HEK293 (cell line): Measurements from ENCODE around the gene CDC25A.

Experiments
- CTCF ChIA-PET: fragments of 350-600 bp; formaldehyde crosslinking; extraction: SDS; loops from one replicate; lab custom pipeline; 2021; ENCODE audit warnings: antibody characterized with exemption; lab: Yijun Ruan, JAX
- POLR2A ChIA-PET: fragments of 300-600 bp; formaldehyde crosslinking; extraction: SDS; loops from one replicate; lab custom pipeline; 2020; ENCODE audit warnings: antibody characterized with exemption, inconsistent platforms; lab: Yijun Ruan, JAX
- H3K27ac ChIP-seq: fragments of 200-500 bp; sonication (Bioruptor generic); 2 replicates; pipeline ENCODE4 v1.5.1; 2014; ENCODE audit warnings: low read depth, low read length, control low read depth, inconsistent platforms; ENCODE audit errors: extremely low read depth
- H3K36me3 ChIP-seq, 2 experiments: fragments of 200-500 bp in 1 of 2; sonication (Bioruptor generic) in 1 of 2; 1 replicate in 1 of 2; 2 replicates in 1 of 2; pipeline ENCODE4 v1.5.1; 2014 to 2017; ENCODE audit warnings: inconsistent platforms in 2 of 2, low read length in 2 of 2; ENCODE audit not compliant: control insufficient read depth in 2 of 2, insufficient read depth in 1 of 2
- H3K4me1 ChIP-seq: fragments of 200-500 bp; sonication (Bioruptor generic); 2 replicates; pipeline ENCODE4 v1.5.1; 2014; ENCODE audit warnings: mild to moderate bottlenecking, low read length, inconsistent platforms; ENCODE audit not compliant: control insufficient read depth, insufficient read depth
- H3K4me3 ChIP-seq: 2 replicates; pipeline ENCODE4 v1.5.1; 2011; ENCODE audit warnings: low read depth, mild to moderate bottlenecking, control low read depth, low read length, moderate library complexity
- H3K9me3 ChIP-seq: fragments of 200-500 bp; sonication (Bioruptor generic); 2 replicates; pipeline ENCODE4 v1.5.1; 2014; ENCODE audit warnings: low read depth, low read length, inconsistent platforms; ENCODE audit not compliant: control insufficient read depth, insufficient read depth
- KLF10 ChIP-seq: fragments of 450-650 bp; IDR thresholded peaks from 2 replicates; pipeline ENCODE4 v1.5.1; 2018; ENCODE audit warnings: missing biosample characterization, mild to moderate bottlenecking, missing genetic modification characterization
- KLF16 ChIP-seq: fragments of 450-650 bp; formaldehyde crosslinking; IDR thresholded peaks from 2 replicates; pipeline ENCODE4 v1.5.1; 2017; ENCODE audit warnings: missing biosample characterization, missing genetic modification characterization
- OSR2 ChIP-seq: fragments of 450-650 bp; formaldehyde crosslinking; IDR thresholded peaks from 2 replicates; pipeline ENCODE4 v1.5.1; 2016; ENCODE audit warnings: missing biosample characterization, missing genetic modification characterization
- ZBTB10 ChIP-seq: fragments of 450-650 bp; formaldehyde crosslinking; IDR thresholded peaks from 2 replicates; pipeline ENCODE4 v1.5.1; 2016; ENCODE audit warnings: missing biosample characterization, missing genetic modification characterization
- ZNF121 ChIP-seq: fragments of 450-650 bp; formaldehyde crosslinking; IDR thresholded peaks from 2 replicates; pipeline ENCODE4 v1.5.1; 2016; ENCODE audit warnings: missing biosample characterization, missing genetic modification characterization
- ZNF16 ChIP-seq: fragments of 450-650 bp; formaldehyde crosslinking; IDR thresholded peaks from 2 replicates; pipeline ENCODE4 v1.5.1; 2016; ENCODE audit warnings: low read depth, missing biosample characterization, missing genetic modification characterization
- ZNF174 ChIP-seq: fragments of 450-650 bp; formaldehyde crosslinking; IDR thresholded peaks from 2 replicates; pipeline ENCODE4 v1.5.0; 2017; ENCODE audit warnings: missing biosample characterization, mild to moderate bottlenecking, missing genetic modification characterization
- ZNF335 ChIP-seq: fragments of 450-650 bp; formaldehyde crosslinking; conservative IDR thresholded peaks from 2 replicates; pipeline ENCODE4 v1.5.1; 2016; ENCODE audit warnings: missing biosample characterization, missing genetic modification characterization
- ZNF416 ChIP-seq: fragments of 450-650 bp; formaldehyde crosslinking; IDR thresholded peaks from 2 replicates; pipeline ENCODE4 v1.5.1; 2016; ENCODE audit warnings: missing biosample characterization, missing genetic modification characterization
- ZNF624 ChIP-seq: fragments of 450-650 bp; formaldehyde crosslinking; IDR thresholded peaks from 2 replicates; pipeline ENCODE4 v1.5.1; 2017; ENCODE audit warnings: missing biosample characterization, missing genetic modification characterization
- ZXDB ChIP-seq: fragments of 450-650 bp; formaldehyde crosslinking; IDR thresholded peaks from 2 replicates; pipeline ENCODE4 v1.5.1; 2016; ENCODE audit warnings: missing biosample characterization, missing genetic modification characterization
- TF ChIP-seq, protein P1 (sequence below): fragments of 450-650 bp; formaldehyde crosslinking; IDR thresholded peaks from 2 replicates; pipeline ENCODE4 v1.5.1; 2016; ENCODE audit warnings: missing biosample characterization, missing genetic modification characterization
- TF ChIP-seq, protein P2 (sequence below): fragments of 450-650 bp; formaldehyde crosslinking; IDR thresholded peaks from 2 replicates; pipeline ENCODE4 v1.5.1; 2016; ENCODE audit warnings: missing biosample characterization, missing genetic modification characterization
- TF ChIP-seq, protein P3 (sequence below): fragments of 450-650 bp; formaldehyde crosslinking; IDR thresholded peaks from 2 replicates; pipeline ENCODE4 v1.5.1; 2016; ENCODE audit warnings: missing biosample characterization, missing genetic modification characterization

CDC25A gene

DNA sequence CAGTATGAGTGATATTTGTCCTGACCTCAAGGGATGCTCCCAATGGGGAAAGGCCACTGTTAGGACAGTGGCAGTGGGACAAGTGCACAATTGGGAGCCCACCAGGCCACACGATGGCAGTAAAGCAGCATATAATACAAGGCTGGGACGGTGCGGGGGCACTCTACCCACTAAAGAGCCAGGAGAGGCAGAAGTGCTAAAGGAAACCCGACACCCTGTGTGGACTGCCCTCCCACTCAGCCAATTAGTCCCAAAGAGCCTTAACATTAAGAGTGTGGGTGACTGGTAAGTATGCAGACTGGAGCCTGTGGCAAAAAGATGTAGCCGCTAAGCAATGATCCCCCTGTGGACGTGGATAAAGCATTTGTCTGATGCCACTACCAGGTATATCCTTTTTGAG lies 44.5 kb upstream of the CDC25A start (continued):
- TF ChIP-seq ZBTB10 (tag by site-specific recombination) (no peak), ZNF16 (no peak), ZNF121 (tag by site-specific recombination) (no peak), KLF10 (no peak), ZXDB (tag by site-specific recombination) (peak; percentile 39; the same call in 1 of the 2 replicates), ZNF416 (tag by site-specific recombination) (no peak), ZNF174 (tag by site-specific recombination) (no peak), ZNF624 (tag by site-specific recombination) (no peak), KLF16 (tag by site-specific recombination) (no peak)
- TF ChIP-seq, protein P1, sequence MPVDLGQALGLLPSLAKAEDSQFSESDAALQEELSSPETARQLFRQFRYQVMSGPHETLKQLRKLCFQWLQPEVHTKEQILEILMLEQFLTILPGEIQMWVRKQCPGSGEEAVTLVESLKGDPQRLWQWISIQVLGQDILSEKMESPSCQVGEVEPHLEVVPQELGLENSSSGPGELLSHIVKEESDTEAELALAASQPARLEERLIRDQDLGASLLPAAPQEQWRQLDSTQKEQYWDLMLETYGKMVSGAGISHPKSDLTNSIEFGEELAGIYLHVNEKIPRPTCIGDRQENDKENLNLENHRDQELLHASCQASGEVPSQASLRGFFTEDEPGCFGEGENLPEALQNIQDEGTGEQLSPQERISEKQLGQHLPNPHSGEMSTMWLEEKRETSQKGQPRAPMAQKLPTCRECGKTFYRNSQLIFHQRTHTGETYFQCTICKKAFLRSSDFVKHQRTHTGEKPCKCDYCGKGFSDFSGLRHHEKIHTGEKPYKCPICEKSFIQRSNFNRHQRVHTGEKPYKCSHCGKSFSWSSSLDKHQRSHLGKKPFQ = no peak
- TF ChIP-seq, protein P2, sequence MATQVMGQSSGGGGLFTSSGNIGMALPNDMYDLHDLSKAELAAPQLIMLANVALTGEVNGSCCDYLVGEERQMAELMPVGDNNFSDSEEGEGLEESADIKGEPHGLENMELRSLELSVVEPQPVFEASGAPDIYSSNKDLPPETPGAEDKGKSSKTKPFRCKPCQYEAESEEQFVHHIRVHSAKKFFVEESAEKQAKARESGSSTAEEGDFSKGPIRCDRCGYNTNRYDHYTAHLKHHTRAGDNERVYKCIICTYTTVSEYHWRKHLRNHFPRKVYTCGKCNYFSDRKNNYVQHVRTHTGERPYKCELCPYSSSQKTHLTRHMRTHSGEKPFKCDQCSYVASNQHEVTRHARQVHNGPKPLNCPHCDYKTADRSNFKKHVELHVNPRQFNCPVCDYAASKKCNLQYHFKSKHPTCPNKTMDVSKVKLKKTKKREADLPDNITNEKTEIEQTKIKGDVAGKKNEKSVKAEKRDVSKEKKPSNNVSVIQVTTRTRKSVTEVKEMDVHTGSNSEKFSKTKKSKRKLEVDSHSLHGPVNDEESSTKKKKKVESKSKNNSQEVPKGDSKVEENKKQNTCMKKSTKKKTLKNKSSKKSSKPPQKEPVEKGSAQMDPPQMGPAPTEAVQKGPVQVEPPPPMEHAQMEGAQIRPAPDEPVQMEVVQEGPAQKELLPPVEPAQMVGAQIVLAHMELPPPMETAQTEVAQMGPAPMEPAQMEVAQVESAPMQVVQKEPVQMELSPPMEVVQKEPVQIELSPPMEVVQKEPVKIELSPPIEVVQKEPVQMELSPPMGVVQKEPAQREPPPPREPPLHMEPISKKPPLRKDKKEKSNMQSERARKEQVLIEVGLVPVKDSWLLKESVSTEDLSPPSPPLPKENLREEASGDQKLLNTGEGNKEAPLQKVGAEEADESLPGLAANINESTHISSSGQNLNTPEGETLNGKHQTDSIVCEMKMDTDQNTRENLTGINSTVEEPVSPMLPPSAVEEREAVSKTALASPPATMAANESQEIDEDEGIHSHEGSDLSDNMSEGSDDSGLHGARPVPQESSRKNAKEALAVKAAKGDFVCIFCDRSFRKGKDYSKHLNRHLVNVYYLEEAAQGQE (tag by site-specific recombination) = no peak
- TF ChIP-seq, protein P3, sequence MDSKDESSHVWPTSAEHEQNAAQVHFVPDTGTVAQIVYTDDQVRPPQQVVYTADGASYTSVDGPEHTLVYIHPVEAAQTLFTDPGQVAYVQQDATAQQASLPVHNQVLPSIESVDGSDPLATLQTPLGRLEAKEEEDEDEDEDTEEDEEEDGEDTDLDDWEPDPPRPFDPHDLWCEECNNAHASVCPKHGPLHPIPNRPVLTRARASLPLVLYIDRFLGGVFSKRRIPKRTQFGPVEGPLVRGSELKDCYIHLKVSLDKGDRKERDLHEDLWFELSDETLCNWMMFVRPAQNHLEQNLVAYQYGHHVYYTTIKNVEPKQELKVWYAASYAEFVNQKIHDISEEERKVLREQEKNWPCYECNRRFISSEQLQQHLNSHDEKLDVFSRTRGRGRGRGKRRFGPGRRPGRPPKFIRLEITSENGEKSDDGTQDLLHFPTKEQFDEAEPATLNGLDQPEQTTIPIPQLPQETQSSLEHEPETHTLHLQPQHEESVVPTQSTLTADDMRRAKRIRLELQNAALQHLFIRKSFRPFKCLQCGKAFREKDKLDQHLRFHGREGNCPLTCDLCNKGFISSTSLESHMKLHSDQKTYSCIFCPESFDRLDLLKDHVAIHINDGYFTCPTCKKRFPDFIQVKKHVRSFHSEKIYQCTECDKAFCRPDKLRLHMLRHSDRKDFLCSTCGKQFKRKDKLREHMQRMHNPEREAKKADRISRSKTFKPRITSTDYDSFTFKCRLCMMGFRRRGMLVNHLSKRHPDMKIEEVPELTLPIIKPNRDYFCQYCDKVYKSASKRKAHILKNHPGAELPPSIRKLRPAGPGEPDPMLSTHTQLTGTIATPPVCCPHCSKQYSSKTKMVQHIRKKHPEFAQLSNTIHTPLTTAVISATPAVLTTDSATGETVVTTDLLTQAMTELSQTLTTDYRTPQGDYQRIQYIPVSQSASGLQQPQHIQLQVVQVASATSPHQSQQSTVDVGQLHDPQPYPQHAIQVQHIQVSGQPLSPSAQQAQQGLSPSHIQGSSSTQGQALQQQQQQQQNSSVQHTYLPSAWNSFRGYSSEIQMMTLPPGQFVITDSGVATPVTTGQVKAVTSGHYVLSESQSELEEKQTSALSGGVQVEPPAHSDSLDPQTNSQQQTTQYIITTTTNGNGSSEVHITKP (tag by site-specific recombination) = peak; percentile 20; the same call in 1 of the 2 replicates

DNA sequence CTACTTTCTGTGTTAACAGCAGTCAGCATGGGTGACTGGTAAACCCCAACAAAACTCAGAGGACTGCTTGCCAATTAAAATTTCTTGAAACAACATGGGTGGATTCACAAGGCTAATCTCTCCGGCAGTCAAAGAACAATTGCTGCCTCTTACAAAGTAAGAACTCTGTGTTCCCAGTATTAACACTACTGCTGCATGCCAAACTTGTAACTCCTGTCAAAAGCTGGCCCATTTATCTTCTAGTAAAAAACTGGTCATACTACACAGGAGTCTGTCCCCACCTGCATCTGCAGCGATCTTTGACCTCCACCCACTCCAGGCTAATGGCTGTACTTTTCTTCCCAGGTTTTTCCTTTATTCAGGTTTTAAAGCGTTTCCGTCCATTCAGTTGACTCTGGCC lies 44.0 kb upstream of the CDC25A start:
- CTCF ChIA-PET = interaction anchor here (0.6 to 1.9 kb wide), 9 partner anchors 9 to 319 kb away, joined by 3 to 6 read pairs (median 3); partner anchors contain the start of gene CAMP
- POLR2A ChIA-PET = no interaction called here
- no peaks in the 10 kb centered on the region for H3K4me1 ChIP-seq
- H3K36me3 ChIP-seq = no peaks in the 10 kb centered on the region
- H3K27ac ChIP-seq = no peak overlapping the region
- TF ChIP-seq ZNF335 (tag by site-specific recombination) = 0 out of 2 replicates have a peak, but pooled peaks have one; percentile 1
- TF ChIP-seq OSR2 (tag by site-specific recombination) = no peak
- H3K9me3 ChIP-seq = no peaks in the 10 kb centered on the region
- no peak overlapping the region for H3K4me3 ChIP-seq
